PC-3 (cell line): ENCODE results near the gene GPR143. TPM values are rescaled to one million over a fixed set of nuclear protein-coding genes. Genes with fewer than 3 reads are reported as not detected.

Experiments used
- ATAC-seq: fragments of 200-7000 bp; cut with Tn5 transposase; 2 replicates; pipeline ENCODE4 v1.9.1; 2020; ENCODE audit warnings: mild to moderate bottlenecking, moderate library complexity
- BruUV-seq: library from RNA; stranded (reverse); fragments of 400-500 nt; replicated peaks from 2 replicates; lab custom pipeline; 2021; lab: Mats Ljungman, UMichigan
- CTCF ChIA-PET: fragments of 300-600 bp; sonication (Branson Sonifier 250); formaldehyde crosslinking; loops from one replicate; lab custom pipeline; 2022; ENCODE audit warnings: antibody characterized with exemption; lab: Charles Lee
- POLR2A ChIA-PET: fragments of 300-600 bp; sonication (Branson Sonifier 250); formaldehyde crosslinking; loops from one replicate; lab custom pipeline; 2022; ENCODE audit warnings: antibody characterized with exemption; ENCODE audit not compliant: unreplicated experiment; lab: Charles Lee
- DNase-seq: peaks from one replicate; pipeline ENCODE4 v3.0.0-alpha.2; 2015
- H2AFZ ChIP-seq: fragments of 300-600 bp; sonication (generic); 2 replicates; pipeline ENCODE4 v1.6.0; 2016; ENCODE audit warnings: antibody characterized with exemption, low read length
- H3F3A ChIP-seq: fragments of 300-600 bp; sonication (generic); one replicate; pipeline ENCODE4 v1.6.0; 2017; ENCODE audit warnings: antibody characterized with exemption, low read length, control low read depth, mild to moderate bottlenecking; ENCODE audit not compliant: unreplicated experiment
- H3K27ac ChIP-seq: fragments of 300-600 bp; sonication (generic); 2 replicates; pipeline ENCODE4 v1.5.1; 2016; ENCODE audit warnings: mild to moderate bottlenecking, low read length
- H3K27me3 ChIP-seq: fragments of 300-600 bp; sonication (generic); 2 replicates; pipeline ENCODE4 v1.6.1; 2016; ENCODE audit warnings: low read length, mixed read lengths
- H3K36me3 ChIP-seq: fragments of 300-600 bp; sonication (generic); 2 replicates; pipeline ENCODE4 v1.6.1; 2016; ENCODE audit warnings: low read depth, mixed run types, low read length, mixed read lengths
- H3K4me1 ChIP-seq: fragments of 300-600 bp; sonication (generic); 2 replicates; pipeline ENCODE4 v1.5.1; 2016; ENCODE audit warnings: low read length; ENCODE audit not compliant: insufficient read depth
- H3K4me2 ChIP-seq: fragments of 300-600 bp; sonication (generic); 2 replicates; pipeline ENCODE4 v1.6.0; 2016; ENCODE audit warnings: low read length
- H3K4me3 ChIP-seq: fragments of 300-600 bp; sonication (generic); 2 replicates; pipeline ENCODE4 v1.5.1; 2016; ENCODE audit warnings: mild to moderate bottlenecking, low read length, mixed read lengths
- H3K79me2 ChIP-seq: fragments of 300-600 bp; sonication (generic); 2 replicates; pipeline ENCODE4 v1.6.1; 2017; ENCODE audit warnings: low read length, mixed read lengths
- H3K9ac ChIP-seq: fragments of 300-600 bp; sonication (generic); 2 replicates; pipeline ENCODE4 v1.6.0; 2016; ENCODE audit warnings: mild to moderate bottlenecking, low read length
- H3K9me2 ChIP-seq: fragments of 300-600 bp; sonication (generic); replicated peaks from 2 replicates; pipeline ENCODE4 v1.6.1; 2016; ENCODE audit warnings: mixed run types, low read length, mixed read lengths
- H3K9me3 ChIP-seq: fragments of 300-600 bp; sonication (generic); 2 replicates; pipeline ENCODE4 v1.6.1; 2016; ENCODE audit warnings: low read length, mixed read lengths
- H4K20me1 ChIP-seq: fragments of 300-600 bp; sonication (generic); 2 replicates; pipeline ENCODE4 v1.6.1; 2016; ENCODE audit warnings: low read length, mixed read lengths
- CTCF ChIP-seq: fragments of 300-600 bp; sonication (generic); conservative IDR thresholded peaks from 2 replicates; pipeline ENCODE4 v1.5.1; 2017; ENCODE audit warnings: antibody characterized with exemption, low read depth, mild to moderate bottlenecking, low read length
- EZH2 ChIP-seq: fragments of 300-600 bp; sonication (generic); IDR thresholded peaks from one replicate; pipeline ENCODE4 v1.6.1; 2017; ENCODE audit warnings: antibody characterized with exemption, mild to moderate bottlenecking, low read length; ENCODE audit not compliant: unreplicated experiment
- EZH2phosphoT487 ChIP-seq: fragments of 300-600 bp; sonication (generic); IDR thresholded peaks from 2 replicates; pipeline ENCODE4 v1.6.1; 2018; ENCODE audit warnings: mild to moderate bottlenecking, antibody characterized with exemption, low read length, borderline replicate concordance
- intact Hi-C: fragments of 100-400 bp; cut with micrococcal nuclease; formaldehyde crosslinking; loops from 2 replicates; pipeline ENCODE4 v1.9.0; 2023
- total RNA-seq: library from RNA; depleted of rRNA; stranded (reverse); fragments of >200 nt; gene quantifications from 2 replicates; pipeline ENCODE4 v1.2.3, GENCODE V29; 2014

The GPR143 gene
- total RNA-seq, 1 experiment from 2014 or later = 0.47 TPM

GRCh38 chrX:9690046-9690445 lies 75.6 kb downstream of the GPR143 start:
- Histone ChIP-seq H3K27me3 (no peaks in the 10 kb centered on the region), H3K27ac (no peak overlapping the region), H3K79me2 (no peaks in the 10 kb centered on the region), H3K9me3 (no peaks in the 10 kb centered on the region), H4K20me1 (no peaks in the 10 kb centered on the region), H2AFZ (no peak overlapping the region), H3K9me2 (no peaks in the 10 kb centered on the region), H3K4me1 (no peaks in the 10 kb centered on the region), H3K9ac (no peak overlapping the region), H3K4me3 (no peak overlapping the region), H3K36me3 (no peaks in the 10 kb centered on the region; the same call in none of the 2 replicates), H3F3A (no peaks in the 10 kb centered on the region), H3K4me2 (no peak overlapping the region)
- no TSS peak for BruUV-seq
- DNase-seq (no peak), ATAC-seq (no peak)
- intact Hi-C loops = no loop called here
- TF ChIP-seq CTCF (no peak), EZH2 (no peak), EZH2phosphoT487 (no peak)
- POLR2A ChIA-PET = no interaction called here
- CTCF ChIA-PET = no interaction called here

GRCh38 chrX:9688833-9689232 lies 76.8 kb downstream of the GPR143 start:
- Histone ChIP-seq H3K27me3 (no peaks in the 10 kb centered on the region), H3K4me1 (no peaks in the 10 kb centered on the region), H3K27ac (no peak overlapping the region), H3K9me2 (no peaks in the 10 kb centered on the region), H3F3A (no peaks in the 10 kb centered on the region), H3K9me3 (no peaks in the 10 kb centered on the region), H3K36me3 (no peaks in the 10 kb centered on the region; the same call in none of the 2 replicates), H2AFZ (no peak overlapping the region), H3K4me2 (no peak overlapping the region), H3K79me2 (no peaks in the 10 kb centered on the region), H3K4me3 (no peak overlapping the region), H4K20me1 (no peaks in the 10 kb centered on the region), H3K9ac (no peak overlapping the region)
- ATAC-seq = no peak
- TF ChIP-seq EZH2 = no peak
- no peak for TF ChIP-seq EZH2phosphoT487
- no peak for TF ChIP-seq CTCF
- CTCF ChIA-PET = no interaction called here
- BruUV-seq = no TSS peak
- POLR2A ChIA-PET = no interaction called here
- intact Hi-C loops = no loop called here
- no peak for DNase-seq

- Histone ChIP-seq H3K36me3 (no peaks in the 10 kb centered on the region; the same call in none of the 2 replicates), H3K4me1 (no peaks in the 10 kb centered on the region), H3K27me3 (no peaks in the 10 kb centered on the region), H3K4me3 (no peak overlapping the region), H3K4me2 (no peak overlapping the region), H3K9ac (no peak overlapping the region), H2AFZ (no peak overlapping the region), H4K20me1 (no peaks in the 10 kb centered on the region), H3K9me2 (no peaks in the 10 kb centered on the region), H3F3A (no peaks in the 10 kb centered on the region), H3K9me3 (no peaks in the 10 kb centered on the region), H3K27ac (no peak overlapping the region), H3K79me2 (no peaks in the 10 kb centered on the region)
- BruUV-seq = no TSS peak
- ChIA-PET CTCF (no interaction called here), POLR2A (no interaction called here)
- no peak for DNase-seq
- ATAC-seq = no peak
- intact Hi-C loops = no loop called here
- TF ChIP-seq EZH2 = no peak
- TF ChIP-seq EZH2phosphoT487 = no peak
- no peak for TF ChIP-seq CTCF
Measured at GRCh38 chrX:9687899-9688298, 77.7 kb downstream of the GPR143 start.
